GM12872 (cell line): Measurements from ENCODE around the gene ALLC.

Experiments used
- TF ChIP-seq, protein P1 (sequence below): IDR thresholded peaks from 3 replicates; pipeline ENCODE4 v1.5.1; 2011; ENCODE audit warnings: low read depth, mild to moderate bottlenecking, low read length, moderate library complexity; ENCODE audit not compliant: insufficient read depth

Gene ALLC

DNA sequence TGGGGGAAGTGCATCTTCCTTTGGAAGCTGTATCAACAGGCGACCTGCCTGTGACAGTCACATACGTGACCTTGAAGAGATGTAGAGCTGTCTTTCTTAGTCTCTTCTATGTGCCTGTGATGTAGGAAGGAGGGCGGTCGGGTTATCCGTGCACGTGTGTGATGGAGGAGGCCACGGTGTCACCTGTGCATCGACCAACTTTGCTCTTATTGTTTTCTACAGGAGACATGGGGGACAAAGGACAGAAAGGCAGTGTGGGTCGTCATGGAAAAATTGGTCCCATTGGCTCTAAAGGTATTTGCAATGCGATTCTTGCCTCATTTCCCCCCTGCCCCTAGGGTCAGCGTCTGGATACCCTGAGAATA lies 20.7 kb upstream of the ALLC start:
- TF ChIP-seq, protein P1, sequence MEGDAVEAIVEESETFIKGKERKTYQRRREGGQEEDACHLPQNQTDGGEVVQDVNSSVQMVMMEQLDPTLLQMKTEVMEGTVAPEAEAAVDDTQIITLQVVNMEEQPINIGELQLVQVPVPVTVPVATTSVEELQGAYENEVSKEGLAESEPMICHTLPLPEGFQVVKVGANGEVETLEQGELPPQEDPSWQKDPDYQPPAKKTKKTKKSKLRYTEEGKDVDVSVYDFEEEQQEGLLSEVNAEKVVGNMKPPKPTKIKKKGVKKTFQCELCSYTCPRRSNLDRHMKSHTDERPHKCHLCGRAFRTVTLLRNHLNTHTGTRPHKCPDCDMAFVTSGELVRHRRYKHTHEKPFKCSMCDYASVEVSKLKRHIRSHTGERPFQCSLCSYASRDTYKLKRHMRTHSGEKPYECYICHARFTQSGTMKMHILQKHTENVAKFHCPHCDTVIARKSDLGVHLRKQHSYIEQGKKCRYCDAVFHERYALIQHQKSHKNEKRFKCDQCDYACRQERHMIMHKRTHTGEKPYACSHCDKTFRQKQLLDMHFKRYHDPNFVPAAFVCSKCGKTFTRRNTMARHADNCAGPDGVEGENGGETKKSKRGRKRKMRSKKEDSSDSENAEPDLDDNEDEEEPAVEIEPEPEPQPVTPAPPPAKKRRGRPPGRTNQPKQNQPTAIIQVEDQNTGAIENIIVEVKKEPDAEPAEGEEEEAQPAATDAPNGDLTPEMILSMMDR: no peak

DNA sequence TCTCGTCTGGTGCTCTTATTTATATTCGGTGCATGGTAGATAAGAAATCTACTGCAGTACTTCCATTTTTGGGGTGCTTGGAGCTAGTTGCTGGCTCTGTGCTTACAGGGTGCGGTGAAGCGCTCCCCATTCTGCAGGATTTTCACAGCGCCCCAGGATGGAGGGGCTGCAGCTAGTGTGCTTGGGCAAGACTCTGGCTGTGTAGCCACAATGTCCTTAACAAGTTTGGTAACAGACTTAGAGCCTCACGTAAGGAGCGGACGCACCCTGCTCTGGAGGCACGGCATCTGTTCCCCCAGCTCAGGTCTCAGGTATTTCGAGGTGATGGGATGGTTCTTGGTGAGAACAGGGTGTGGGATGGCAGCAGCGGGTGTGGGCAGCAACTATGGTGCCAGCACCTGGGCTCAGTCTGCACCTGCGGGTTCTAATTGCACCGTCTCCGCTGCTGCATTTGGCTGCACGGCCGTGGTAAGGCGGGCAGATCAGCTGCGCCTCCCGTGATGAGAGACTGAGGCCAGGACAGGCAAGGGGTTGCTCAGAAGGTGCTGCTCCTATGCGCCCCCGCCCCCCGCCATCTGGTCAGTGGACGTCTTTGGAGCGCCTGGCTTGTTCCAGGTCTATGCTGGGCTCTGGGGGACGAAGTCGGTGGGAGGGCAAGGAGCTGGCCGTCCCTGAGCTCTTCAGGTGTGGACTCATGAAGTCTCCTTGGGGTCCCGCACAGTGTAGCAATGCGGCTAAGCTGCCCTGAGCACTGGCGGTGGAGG lies 20.1 kb upstream of the ALLC start:
- TF ChIP-seq, protein P1: no peak

DNA sequence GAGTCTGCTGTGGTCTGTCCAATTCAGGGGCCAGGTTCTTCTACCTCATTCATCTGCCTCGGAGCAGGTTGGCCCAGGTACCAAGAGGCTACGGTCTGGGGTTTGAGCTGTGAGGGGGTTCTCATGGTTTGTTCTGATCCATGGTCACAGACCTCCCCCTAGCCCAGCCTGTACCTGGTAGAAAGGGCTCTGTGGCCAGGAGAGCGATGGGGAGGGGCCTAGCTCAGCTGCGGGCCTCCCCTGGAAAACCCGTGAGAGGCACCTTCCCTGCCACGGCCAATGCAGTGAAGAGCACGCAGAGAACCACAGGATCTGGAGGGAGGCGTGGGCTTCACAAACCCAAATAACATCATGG lies 19.6 kb upstream of the ALLC start:
- TF ChIP-seq, protein P1: no peak

DNA sequence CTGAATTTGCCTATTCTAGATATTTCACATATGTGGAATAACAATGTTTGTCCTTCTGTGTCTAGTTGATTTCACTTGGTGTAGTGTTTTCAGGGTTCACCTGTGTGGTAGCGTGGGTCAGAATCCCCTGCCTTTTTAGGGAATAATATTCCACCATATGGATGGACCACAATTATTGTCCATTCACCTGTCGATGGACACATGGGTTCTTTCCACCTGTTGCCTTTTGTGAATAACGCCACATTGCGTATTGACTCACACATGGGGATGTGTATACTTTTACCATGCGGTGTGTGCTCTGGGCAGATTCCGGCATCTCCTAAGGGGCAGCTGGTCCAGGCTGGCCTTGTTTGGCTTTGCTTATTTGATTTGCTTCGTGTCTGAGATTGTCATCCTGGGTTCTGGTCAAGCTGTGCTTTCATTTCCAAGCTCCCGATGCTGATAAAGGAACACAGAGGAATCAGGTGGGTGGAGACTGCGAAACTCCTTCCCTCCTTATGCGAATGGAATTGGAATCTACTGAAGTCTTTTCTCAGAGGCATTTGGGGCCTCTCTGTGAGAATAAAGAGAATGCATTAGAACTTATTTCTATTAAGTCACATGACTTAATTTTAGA lies 18.9 kb upstream of the ALLC start:
- TF ChIP-seq, protein P1: no peak

DNA sequence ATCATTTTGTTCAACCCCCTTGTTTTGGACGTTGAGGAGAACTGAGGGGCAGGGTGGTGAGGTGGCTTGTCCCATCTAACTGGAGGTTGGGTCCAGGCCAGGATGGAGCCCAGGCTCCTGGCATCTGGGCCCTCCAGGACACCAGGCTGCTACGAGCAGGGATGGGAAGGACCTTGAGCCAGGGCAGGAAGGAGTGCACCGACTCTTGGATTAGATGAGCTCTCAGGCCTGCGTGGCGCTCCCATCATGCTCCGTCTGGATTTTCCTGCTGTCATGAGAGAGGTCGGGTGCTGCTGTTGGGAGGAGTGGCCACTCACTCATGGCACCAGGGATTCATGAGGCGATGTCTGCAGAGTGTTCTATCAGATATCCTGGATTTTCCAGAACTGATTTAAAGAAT lies 18.3 kb upstream of the ALLC start:
- TF ChIP-seq, protein P1: no peak

DNA sequence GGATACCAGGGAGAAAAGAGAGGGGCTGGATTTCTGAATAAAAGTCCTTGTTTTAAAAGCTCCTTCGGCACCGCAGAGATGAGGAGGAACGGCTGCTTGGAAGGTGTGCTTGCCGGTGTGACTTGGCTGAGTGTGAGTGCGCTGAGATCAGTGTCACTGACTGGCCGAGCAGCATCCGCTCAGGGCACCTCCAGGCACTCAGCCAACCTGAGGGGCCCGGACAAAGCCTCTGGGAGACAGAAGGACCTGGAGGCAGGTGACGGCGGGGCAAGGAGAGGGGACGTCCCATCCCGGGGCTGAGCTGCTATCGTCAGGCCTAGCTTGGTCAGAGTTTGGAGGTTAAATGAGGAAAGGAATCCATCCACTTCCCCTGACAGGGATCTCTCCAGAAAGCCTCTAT lies 16.8 kb upstream of the ALLC start:
- TF ChIP-seq, protein P1: no peak

DNA sequence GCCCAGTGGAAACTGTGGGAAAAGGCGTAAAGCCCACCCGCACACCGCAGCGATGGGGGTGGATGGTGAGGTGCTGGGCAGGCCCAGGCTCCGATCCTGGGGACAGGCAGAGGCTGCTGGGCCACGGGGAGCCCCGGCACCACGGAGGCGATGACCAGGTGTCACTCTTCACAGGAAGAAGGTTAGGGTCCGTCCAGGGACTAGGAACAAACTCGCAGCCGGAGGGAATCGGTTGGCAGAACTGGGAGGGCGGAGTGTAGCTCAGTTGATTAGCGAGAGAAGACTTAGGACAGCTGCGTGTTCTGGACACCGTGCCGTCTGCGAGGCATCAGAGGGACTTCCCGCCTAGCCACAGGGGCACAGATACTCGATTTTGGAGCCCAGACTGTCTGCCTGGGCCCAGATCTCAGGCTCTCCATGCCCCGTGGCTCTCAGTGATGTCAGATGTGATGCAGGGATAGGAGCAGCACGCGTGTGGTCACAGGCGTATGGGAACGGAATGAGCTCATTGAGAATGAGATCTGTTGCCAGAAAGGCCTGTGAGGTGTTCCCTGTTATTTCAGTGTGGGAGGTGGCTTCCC lies 16.1 kb upstream of the ALLC start:
- TF ChIP-seq, protein P1: no peak
